ENCODE measurements around the gene EPS8.

EPS8 gene

GRCh38 chr12:15776532-15776931 lies 12.7 kb downstream of the EPS8 start:
- no peak overlapping the region for H3K4me3 ChIP-seq (replicated peaks; ENCODE audit: low read depth, low read length)
- no peak for DNase-seq (ENCODE audit: low read depth)
- no peak for TF ChIP-seq CTCF (IDR thresholded peaks at IDR 0.05; ENCODE audit: low read length, missing control alignments)

GRCh38 chr12:15774819-15775218 lies 14.4 kb downstream of the EPS8 start:
- TF ChIP-seq CTCF (IDR thresholded peaks at IDR 0.05; ENCODE audit: low read length, missing control alignments): no peak
- H3K4me3 ChIP-seq (replicated peaks; ENCODE audit: low read depth, low read length): no peak overlapping the region
- DNase-seq (ENCODE audit: low read depth): no peak

- no peak overlapping the region for H3K4me3 ChIP-seq (replicated peaks; ENCODE audit: low read depth, low read length)
- peak; percentile 47 for DNase-seq (ENCODE audit: low read depth)
- peak; percentile 48 for TF ChIP-seq CTCF (IDR thresholded peaks at IDR 0.05; ENCODE audit: low read length, missing control alignments)
Observed at GRCh38 chr12:15772405-15773018, 16.7 kb downstream of the EPS8 start.

DNA sequence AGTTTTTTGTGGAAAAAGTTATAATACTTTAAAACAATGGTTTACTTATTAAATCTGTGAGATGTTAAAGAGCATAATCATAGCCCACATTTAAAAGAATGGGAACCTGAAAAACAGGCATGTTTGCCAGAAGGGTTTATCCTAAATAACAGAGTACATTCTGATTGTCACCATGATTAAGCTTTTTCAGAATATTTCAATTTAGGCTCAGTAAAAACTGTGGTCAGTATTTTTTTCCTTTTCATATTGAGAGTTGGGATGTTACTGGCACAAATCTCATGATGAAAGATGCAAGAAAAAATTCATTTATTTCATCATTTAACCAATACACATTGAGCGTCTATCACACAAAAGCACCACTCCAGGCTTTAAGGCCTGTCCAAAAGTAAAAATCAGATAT lies 18.6 kb downstream of the EPS8 start:
- no peak overlapping the region for H3K4me3 ChIP-seq (replicated peaks; ENCODE audit: low read depth, low read length)
- DNase-seq (ENCODE audit: low read depth): no peak
- no peak for TF ChIP-seq CTCF (IDR thresholded peaks at IDR 0.05; ENCODE audit: low read length, missing control alignments)

DNA sequence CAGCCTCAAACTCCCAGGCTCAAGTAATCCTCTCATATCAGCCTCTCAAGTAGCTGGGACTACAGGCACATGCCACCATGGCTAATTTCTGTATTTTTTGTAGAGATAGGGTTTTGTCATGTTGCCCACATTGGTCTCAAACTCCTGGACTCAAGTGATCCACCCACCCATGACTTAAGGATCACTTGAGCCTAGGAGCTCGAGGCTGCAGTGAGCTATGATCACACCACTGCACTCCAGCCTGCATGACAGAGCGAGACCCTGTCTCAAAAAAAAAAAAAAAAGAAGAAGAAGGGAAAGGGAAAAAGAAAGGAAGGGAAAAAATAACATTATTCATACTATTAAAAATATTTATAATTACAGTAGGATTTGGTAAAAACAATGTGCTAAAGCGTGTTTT lies 19.2 kb downstream of the EPS8 start:
- no peak for TF ChIP-seq CTCF (IDR thresholded peaks at IDR 0.05; ENCODE audit: low read length, missing control alignments)
- DNase-seq (ENCODE audit: low read depth): no peak
- no peak overlapping the region for H3K4me3 ChIP-seq (replicated peaks; ENCODE audit: low read depth, low read length)

DNA sequence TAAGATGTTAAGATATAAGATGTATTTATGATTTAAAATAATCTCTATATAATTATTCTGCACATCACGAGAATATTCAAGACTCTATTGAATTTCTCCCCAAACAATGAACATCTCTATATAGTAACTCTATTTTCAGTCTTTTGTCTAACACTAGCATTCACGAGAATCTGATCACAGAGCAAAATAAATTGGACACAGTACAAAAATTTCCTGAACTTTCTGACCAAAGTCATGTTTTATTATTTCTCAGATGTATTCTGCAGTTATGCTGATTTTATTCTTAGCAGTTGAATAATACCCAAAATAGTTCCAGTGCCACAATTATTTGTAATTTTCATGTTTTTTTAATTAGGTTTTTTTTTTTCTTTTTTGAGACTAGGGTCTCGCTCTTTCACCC lies 19.6 kb downstream of the EPS8 start:
- no peak for DNase-seq (ENCODE audit: low read depth)
- H3K4me3 ChIP-seq (replicated peaks; ENCODE audit: low read depth, low read length): no peak overlapping the region
- no peak for TF ChIP-seq CTCF (IDR thresholded peaks at IDR 0.05; ENCODE audit: low read length, missing control alignments)

DNA sequence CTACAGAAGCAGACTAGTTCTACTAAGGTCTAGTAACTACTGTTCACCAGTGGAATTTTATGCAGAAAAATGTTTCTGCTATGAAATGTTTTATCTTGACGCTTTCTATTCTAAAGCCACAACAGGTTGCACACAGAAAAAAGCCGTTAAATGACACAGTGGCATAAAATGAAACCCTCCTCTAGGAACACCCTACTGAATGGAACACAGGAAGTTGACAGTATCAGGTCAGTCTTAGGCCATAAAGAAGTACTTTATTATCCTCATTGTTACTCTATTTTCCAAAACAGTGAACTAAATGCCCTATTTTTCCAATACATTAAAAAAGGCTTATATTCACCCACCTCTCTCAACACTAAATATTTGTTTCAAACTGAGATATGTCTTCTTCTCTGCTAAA lies 21.9 kb downstream of the EPS8 start:
- TF ChIP-seq CTCF (IDR thresholded peaks at IDR 0.05; ENCODE audit: low read length, missing control alignments): no peak

More for the DNA sequence above, 21.9 kb downstream of the EPS8 start:
- H3K4me3 ChIP-seq (replicated peaks; ENCODE audit: low read depth, low read length): no peak overlapping the region
- no peak for DNase-seq (ENCODE audit: low read depth)
